HG03558 (cell line): ENCODE results near the gene SSH3.

Source experiments
- ATAC-seq: cut with Tn5 transposase; IDR thresholded peaks from one replicate; pipeline ENCODE4 v1.9.1; 2021; ENCODE audit warnings: moderate number of reproducible peaks; ENCODE audit not compliant: unreplicated experiment; ENCODE audit errors: extremely low read depth

The SSH3 gene

GRCh38 chr11:67279589-67280340, 23.6 kb upstream of the SSH3 start:
- no peak for ATAC-seq

GRCh38 chr11:67280341-67280787, 23.0 kb upstream of the SSH3 start:
- no peak for ATAC-seq

- ATAC-seq: no peak
Observed at GRCh38 chr11:67280788-67281551, 22.4 kb upstream of the SSH3 start.

GRCh38 chr11:67281552-67282150, 21.7 kb upstream of the SSH3 start:
- no peak for ATAC-seq

- ATAC-seq: no peak
Observed at GRCh38 chr11:67282155-67282875, 21.0 kb upstream of the SSH3 start.

GRCh38 chr11:67282876-67283371, 20.4 kb upstream of the SSH3 start:
- no peak for ATAC-seq

- no peak for ATAC-seq
Observed at GRCh38 chr11:67283481-67283963, 19.8 kb upstream of the SSH3 start.

- no peak for ATAC-seq
Observed at GRCh38 chr11:67284811-67285540, 18.4 kb upstream of the SSH3 start.

- ATAC-seq: no peak
Observed at GRCh38 chr11:67285541-67286498, 17.5 kb upstream of the SSH3 start.

GRCh38 chr11:67286621-67287333, 16.6 kb upstream of the SSH3 start:
- no peak for ATAC-seq

- ATAC-seq: no peak
Observed at GRCh38 chr11:67287355-67288197, 15.8 kb upstream of the SSH3 start.

- no peak for ATAC-seq
Observed at GRCh38 chr11:67288198-67288451, 15.2 kb upstream of the SSH3 start.

- ATAC-seq: peak; percentile 34
Observed at GRCh38 chr11:67288452-67289225, 14.7 kb upstream of the SSH3 start.

GRCh38 chr11:67289226-67289650, 14.1 kb upstream of the SSH3 start, which contains the start of gene ANKRD13D:
ANKRD13D (plus strand) TSS chr11:67289303; CDS start chr11:67289461, 158 bp downstream.
- peak; percentile 21 for ATAC-seq

GRCh38 chr11:67289651-67290479, 13.5 kb upstream of the SSH3 start:
- ATAC-seq: no peak
